Stomach (tissue), 4 donors: Measurements from ENCODE around the gene SPAG17.

Experiments used
- CTCF ChIP-seq, 7 experiments: fragments of 450-650 bp in 4 of 7; fragments of 200-600 bp in 3 of 7; sonication (generic) in 3 of 7; IDR thresholded peaks; one replicate each; pipeline ENCODE4 v1.5.1; 2016 to 2019; ENCODE audit warnings: antibody characterized with exemption in 7 of 7, control low read depth in 2 of 7, mild to moderate bottlenecking in 1 of 7
- POLR2A ChIP-seq, 4 donors: fragments of 450-650 bp; IDR thresholded peaks; one replicate each; pipeline ENCODE4 v1.6.1; 2016; ENCODE audit warnings: antibody characterized with exemption in 4 of 4, control low read depth in 2 of 4, mild to moderate bottlenecking in 1 of 4, moderate library complexity in 1 of 4

GRCh38 chr1:118145721-118146120, 39.3 kb downstream of the SPAG17 start:
- no peak for TF ChIP-seq CTCF (IDR thresholded peaks at IDR 0.05)
- TF ChIP-seq POLR2A (IDR thresholded peaks at IDR 0.05): no peak
